GM12873 (cell line): ENCODE results near the gene CACNA1A.

Experiments
- CTCF ChIP-seq: IDR thresholded peaks from 2 replicates; pipeline ENCODE4 v1.5.1; 2012; ENCODE audit warnings: low read depth, mild to moderate bottlenecking, moderate library complexity, low read length, control low read depth; ENCODE audit not compliant: insufficient read depth; ENCODE audit errors: missing control alignments

Gene CACNA1A

GRCh38 chr19:13466697-13467096, 39.6 kb downstream of the CACNA1A start:
- TF ChIP-seq CTCF = no peak

GRCh38 chr19:13463296-13463695, 43.0 kb downstream of the CACNA1A start:
- TF ChIP-seq CTCF = no peak

DNA sequence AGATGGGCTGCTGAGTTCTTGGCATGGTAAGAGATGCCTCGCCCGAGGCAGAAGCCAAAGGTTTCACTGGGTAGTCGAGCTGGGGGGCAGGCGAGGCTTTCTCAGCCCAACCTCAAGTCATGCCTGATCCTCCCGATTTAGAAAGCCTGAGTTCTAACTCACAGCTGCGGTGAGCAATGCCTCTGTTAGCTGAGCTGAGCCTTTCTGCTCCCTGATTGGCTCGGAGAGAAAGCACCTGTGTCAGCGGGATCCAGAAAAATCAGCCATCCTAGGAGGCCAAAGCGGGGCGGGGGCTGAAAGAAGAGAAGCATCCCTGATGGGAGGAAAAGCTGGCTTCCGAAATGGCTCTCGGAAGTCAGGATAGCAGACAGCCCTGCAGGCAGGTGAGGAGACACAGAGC, 44.7 kb downstream of the CACNA1A start:
- no peak for TF ChIP-seq CTCF

- no peak for TF ChIP-seq CTCF
Measured at GRCh38 chr19:13460045-13460444, 46.2 kb downstream of the CACNA1A start.

DNA sequence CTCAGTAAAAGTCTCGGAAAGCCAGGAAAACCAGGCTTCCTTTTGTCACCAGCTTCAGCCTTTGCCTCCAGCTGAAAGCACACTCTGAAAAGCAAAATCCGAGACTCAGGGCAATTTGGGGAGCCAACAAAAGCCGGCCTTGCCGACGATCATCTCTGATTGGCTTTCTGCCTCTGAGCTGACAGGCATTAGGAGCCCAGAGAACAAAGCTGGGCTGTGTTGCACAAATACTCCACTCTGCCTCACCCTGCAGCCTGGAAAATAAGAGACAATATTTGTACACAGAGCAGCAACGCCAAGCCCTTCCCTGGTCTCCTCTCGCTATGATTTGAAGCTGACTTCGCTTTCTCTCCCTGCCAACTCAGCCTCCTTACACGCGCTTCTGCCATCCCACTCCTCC, 46.9 kb downstream of the CACNA1A start:
- no peak for TF ChIP-seq CTCF

DNA sequence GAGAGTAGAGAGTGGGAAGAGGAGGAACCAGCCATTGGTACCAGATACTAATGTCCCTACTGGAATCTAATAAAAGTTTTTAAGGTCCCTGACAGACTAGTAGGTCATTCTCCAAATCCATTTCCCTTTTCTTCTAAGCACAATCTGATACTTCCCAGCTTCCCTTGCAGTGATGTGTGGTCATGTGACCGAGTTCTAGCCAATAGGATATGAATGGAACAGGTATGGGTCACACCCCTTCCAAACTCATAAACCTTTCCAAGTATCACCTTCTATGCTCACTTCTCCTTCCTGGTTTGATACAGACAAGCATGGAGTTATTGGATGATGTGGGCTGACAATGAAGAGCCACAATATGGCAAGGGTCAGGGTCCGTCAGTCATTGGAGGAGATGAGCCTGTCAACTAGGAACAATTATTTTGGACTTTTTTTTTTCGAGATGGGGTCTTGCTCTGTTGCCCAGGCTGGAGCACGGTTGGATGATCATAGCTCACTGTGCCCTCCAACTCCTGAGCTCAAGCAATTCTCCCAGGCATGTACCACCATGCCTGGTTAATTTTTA, 54.8 kb downstream of the CACNA1A start:
- TF ChIP-seq CTCF = no peak

- TF ChIP-seq CTCF = no peak
Measured at GRCh38 chr19:13447978-13448377, 58.3 kb downstream of the CACNA1A start.
